ENCODE measurements around the gene NADK.
"Not testable (repeated sequence)": the region's sequence is repeated elsewhere in the genome, so short reads cannot be mapped to it uniquely, and the experiment has no call there.

DNA sequence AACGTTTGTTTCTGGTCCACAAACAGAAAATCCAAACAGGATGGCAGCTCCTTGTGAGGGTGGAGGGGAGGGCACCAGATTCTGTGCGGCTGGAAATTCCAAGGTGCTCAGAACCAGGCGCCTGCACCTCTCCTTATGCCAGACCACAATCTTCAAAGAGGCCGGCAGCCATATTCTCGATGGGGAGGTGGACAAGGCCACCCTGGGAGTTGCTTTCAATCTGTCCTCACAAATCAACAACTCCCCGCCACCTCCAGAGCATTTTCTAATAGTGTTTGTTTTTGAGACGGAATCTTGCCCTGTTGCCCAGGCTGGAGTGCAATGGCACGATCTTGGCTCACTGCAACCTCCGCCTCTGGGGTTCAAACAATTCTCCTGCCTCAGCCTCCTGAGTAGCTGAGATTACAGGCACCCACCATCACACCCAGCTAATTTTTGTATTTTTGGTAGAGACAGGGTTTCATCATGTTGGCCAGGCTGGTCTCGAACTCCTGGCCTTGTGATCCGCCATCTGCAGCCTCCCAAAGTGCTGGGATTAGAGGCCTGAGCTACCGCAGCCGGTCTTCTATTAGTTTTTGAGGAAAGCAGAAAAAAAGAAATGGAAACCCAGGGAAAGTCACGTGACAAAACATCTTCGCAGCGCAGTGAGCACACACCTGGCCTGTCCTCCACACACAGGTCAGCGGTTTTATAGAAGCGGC lies 49.0 kb downstream of the NADK start:
- TF ChIP-seq CTCF (IDR thresholded peaks at IDR 0.05; ENCODE audit: low read depth, low read length, poor library complexity, severe bottlenecking); EZH2phosphoT487 (IDR thresholded peaks at IDR 0.05; ENCODE audit: borderline replicate concordance, low read length): not testable (repeated sequence)
